NB4 (cell line): ENCODE results near the gene CEP104.

Experiments used
- DNase-seq: peaks from one replicate; pipeline ENCODE4 v3.0.0; 2010; ENCODE audit warnings: low read depth
- H3K4me3 ChIP-seq: one replicate; pipeline ENCODE4 v1.5.1; 2011; ENCODE audit warnings: mild to moderate bottlenecking, low read depth, low read length, moderate library complexity
- MYC ChIP-seq: IDR thresholded peaks from 2 replicates; pipeline ENCODE4 v1.6.1; 2011; ENCODE audit warnings: low read depth, low read length
- POLR2A ChIP-seq: IDR thresholded peaks from 2 replicates; pipeline ENCODE4 v1.6.1; 2011; ENCODE audit warnings: mild to moderate bottlenecking; ENCODE audit not compliant: insufficient read length; ENCODE audit errors: extremely low read depth
- TF ChIP-seq, protein P1 (sequence below): IDR thresholded peaks from 2 replicates; pipeline ENCODE4 v1.6.1; 2011; ENCODE audit warnings: low read depth, low read length
- TF ChIP-seq, protein P2 (sequence below): IDR thresholded peaks from one replicate; pipeline ENCODE4 v1.5.1; 2012; ENCODE audit warnings: low read depth, low read length

Gene CEP104

DNA sequence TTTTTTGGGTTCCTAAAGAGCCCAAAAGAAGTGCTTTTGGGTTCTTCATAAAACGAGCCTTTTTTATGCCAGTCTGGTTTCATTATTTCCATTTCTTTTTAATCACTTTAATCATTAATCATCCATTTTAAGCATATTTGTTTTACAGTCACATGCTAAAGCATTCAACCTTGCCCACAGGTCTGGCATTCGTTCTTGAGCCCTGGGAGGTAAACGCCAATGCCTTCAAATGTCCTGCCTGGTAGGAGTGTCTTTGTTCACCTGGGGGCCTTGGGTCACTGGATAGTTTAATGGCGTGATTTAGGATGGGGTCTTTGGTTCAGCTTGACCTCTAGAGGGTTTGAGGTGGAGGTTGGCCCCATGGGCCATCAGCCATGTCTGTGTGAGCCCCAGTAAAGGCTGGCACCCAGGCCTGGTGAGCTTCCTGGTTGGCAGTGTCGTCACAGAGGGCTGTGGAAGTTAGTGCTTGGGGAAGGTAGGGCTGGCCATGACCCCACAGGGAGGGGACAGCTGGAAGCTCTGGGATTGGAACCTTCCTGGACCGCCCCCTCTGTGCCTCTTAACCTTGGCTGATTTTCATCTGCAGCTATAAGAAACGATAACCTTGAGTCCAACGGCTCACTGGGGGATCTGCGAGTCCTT lies 22.9 kb upstream of the CEP104 start:
- TF ChIP-seq MYC (no peak), POLR2A (no peak)
- TF ChIP-seq, protein P1, sequence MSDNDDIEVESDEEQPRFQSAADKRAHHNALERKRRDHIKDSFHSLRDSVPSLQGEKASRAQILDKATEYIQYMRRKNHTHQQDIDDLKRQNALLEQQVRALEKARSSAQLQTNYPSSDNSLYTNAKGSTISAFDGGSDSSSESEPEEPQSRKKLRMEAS = no peak
- TF ChIP-seq, protein P2, sequence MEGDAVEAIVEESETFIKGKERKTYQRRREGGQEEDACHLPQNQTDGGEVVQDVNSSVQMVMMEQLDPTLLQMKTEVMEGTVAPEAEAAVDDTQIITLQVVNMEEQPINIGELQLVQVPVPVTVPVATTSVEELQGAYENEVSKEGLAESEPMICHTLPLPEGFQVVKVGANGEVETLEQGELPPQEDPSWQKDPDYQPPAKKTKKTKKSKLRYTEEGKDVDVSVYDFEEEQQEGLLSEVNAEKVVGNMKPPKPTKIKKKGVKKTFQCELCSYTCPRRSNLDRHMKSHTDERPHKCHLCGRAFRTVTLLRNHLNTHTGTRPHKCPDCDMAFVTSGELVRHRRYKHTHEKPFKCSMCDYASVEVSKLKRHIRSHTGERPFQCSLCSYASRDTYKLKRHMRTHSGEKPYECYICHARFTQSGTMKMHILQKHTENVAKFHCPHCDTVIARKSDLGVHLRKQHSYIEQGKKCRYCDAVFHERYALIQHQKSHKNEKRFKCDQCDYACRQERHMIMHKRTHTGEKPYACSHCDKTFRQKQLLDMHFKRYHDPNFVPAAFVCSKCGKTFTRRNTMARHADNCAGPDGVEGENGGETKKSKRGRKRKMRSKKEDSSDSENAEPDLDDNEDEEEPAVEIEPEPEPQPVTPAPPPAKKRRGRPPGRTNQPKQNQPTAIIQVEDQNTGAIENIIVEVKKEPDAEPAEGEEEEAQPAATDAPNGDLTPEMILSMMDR = no peak
- H3K4me3 ChIP-seq = no peak overlapping the region
- DNase-seq = no peak

DNA sequence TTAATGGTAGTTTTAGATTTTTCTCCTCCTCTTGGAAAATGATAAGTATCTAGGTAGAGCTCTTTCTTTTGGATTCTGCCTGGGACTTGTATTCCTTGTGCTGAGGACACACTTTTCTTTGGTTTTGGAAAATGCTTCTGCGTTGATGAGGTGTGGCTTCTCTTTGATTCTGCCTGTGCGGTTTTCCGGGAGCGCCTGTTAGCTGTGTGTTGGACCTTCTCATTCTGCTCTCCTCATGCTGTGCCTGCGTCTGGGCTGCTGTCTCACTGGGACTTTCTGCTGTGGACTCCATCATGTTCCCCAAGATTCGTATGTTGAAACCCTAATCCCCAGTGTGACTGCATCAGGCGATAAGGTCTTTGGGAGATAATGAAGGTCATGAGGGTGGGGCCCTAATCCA lies 22.1 kb upstream of the CEP104 start:
- no peak overlapping the region for H3K4me3 ChIP-seq
- TF ChIP-seq, protein P1 = no peak
- no peak for TF ChIP-seq MYC
- TF ChIP-seq POLR2A = no peak
- TF ChIP-seq, protein P2 = no peak
- DNase-seq = no peak

DNA sequence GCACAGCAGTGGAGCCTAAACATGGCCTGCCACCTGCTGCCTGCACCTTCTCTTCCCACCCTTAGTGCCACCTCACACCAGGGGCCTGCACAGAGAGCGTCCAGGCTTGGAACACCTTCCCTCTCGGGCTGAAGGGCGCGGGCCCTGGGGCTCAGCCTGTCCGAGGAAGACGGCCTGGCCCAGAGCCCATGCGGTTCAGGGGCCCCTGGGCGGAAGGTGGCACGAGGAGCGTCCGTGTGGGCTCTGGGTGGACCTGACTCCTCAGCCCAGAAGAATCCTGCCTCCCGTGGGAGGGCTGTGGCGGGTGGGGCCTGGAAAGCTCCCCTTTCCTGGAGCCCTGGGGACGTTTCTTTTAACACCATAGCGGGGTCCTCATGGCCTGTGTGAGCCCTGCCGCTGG lies 19.7 kb upstream of the CEP104 start:
- TF ChIP-seq, protein P2 = no peak
- TF ChIP-seq POLR2A (no peak), MYC (no peak)
- TF ChIP-seq, protein P1 = no peak
- H3K4me3 ChIP-seq = no peak overlapping the region
- DNase-seq = no peak

DNA sequence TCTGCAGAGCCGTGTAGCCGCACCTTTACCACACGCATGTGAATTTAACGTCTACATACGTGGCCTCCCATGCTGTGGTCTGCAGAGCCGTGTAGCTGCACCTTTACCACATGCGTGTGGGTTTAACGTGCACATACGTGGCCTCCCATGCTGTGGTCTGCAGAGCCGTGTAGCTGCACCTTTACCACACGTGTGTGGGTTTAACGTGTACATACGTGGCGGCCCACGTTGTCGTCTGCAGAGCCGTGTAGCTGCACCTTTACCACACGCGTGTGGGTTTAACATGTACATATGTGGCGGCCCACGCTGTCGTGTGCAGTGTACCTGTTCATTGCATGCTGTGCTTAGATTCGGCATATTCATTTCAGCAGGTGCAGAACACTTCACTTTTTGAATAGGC lies 17.7 kb upstream of the CEP104 start:
- TF ChIP-seq, protein P1 = no peak
- no peak for TF ChIP-seq POLR2A
- TF ChIP-seq MYC = no peak
- H3K4me3 ChIP-seq = no peak overlapping the region
- no peak for DNase-seq

DNA sequence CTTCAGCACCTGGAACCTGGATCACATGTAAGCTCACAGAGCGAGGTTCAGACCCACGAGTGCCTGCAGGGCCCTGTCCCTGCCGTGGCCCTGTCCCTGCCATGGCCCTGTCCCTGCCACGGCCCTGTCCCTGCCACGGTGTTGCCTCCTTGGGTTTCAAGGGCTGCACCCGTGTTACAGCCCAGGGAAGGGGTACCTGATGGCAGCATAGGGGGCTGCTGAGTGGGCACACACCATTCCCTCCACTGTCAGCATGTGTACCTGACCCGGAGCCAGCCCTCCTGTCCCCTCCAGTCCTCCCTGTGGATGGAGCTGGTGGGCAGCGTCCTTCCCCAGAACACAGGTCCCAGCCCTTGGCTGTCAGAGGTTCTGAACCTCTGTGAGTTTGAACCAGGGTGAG lies 15.5 kb upstream of the CEP104 start:
- no peak for DNase-seq

DNA sequence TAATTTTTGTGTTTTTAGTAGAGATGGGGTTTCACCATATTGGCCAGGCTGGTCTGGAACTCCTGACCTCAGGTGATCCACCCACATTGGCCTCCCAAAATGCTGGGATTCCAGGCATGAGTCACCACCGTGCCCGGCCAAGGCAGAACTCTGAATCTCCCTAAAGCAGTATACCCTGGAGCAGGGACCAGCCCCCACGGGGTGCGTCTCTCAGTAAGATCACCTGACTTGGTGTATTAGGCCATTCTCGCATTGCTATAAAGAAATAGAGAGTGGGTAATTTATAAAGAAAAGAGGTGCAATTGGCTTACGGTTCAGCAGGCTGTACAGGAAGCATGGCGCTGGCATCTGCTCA lies 14.4 kb upstream of the CEP104 start:
- no peak for DNase-seq
- TF ChIP-seq POLR2A (no peak), MYC (no peak)
- TF ChIP-seq, protein P2 = no peak
- TF ChIP-seq, protein P1 = no peak
- H3K4me3 ChIP-seq = no peak overlapping the region

More for the DNA sequence above, 15.5 kb upstream of the CEP104 start:
- H3K4me3 ChIP-seq = no peak overlapping the region
- TF ChIP-seq MYC (no peak), POLR2A (no peak)
- TF ChIP-seq, protein P2 = no peak
- TF ChIP-seq, protein P1 = no peak
